Smooth muscle cell of trachea (primary cell): ENCODE data around the gene TNFSF11. TPM values are rescaled to one million over a fixed set of nuclear protein-coding genes. Genes with fewer than 3 reads are reported as not detected.

Source experiments
- total RNA-seq: library from RNA; depleted of rRNA; stranded (reverse); fragments of >200 nt; gene quantifications from 2 replicates; pipeline ENCODE4 v1.2.1, GENCODE V29; 2014

The TNFSF11 gene, protein sequence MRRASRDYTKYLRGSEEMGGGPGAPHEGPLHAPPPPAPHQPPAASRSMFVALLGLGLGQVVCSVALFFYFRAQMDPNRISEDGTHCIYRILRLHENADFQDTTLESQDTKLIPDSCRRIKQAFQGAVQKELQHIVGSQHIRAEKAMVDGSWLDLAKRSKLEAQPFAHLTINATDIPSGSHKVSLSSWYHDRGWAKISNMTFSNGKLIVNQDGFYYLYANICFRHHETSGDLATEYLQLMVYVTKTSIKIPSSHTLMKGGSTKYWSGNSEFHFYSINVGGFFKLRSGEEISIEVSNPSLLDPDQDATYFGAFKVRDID
- not detected in 2 replicates for total RNA-seq

DNA sequence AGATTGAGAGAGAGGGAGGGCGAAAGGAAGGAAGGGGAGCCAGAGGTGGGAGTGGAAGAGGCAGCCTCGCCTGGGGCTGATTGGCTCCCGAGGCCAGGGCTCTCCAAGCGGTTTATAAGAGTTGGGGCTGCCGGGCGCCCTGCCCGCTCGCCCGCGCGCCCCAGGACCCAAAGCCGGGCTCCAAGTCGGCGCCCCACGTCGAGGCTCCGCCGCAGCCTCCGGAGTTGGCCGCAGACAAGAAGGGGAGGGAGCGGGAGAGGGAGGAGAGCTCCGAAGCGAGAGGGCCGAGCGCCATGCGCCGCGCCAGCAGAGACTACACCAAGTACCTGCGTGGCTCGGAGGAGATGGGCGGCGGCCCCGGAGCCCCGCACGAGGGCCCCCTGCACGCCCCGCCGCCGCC is at the start of gene TNFSF11:
TNFSF11 (plus strand) TSS at position 142 of the 400 bp plus-strand sequence; CDS start at position 294, 152 bp downstream.

Other genes starting within 250 kb of the TNFSF11 start
- not detected in 2 replicates for gene FAM216B, start 207.4 kb downstream of the TNFSF11 start, total RNA-seq